Activated CD4-positive, alpha-beta memory T cell treated with anti-CD3 and anti-CD28 coated beads, Interleukin-2, amount 10 ng/mL, durations not matched to agents 7 days and 5 days (primary cell): Measurements from ENCODE around the gene SLC36A3. TPM values are rescaled to one million over a fixed set of nuclear protein-coding genes. Genes with fewer than 3 reads are reported as not detected.

Experiments used
- CTCF ChIA-PET: fragments of 350-600 bp; sonication (Branson Sonifier 250); formaldehyde crosslinking; loops from one replicate; lab custom pipeline; 2021; ENCODE audit warnings: antibody characterized with exemption, inconsistent platforms; lab: Charles Lee
- POLR2A ChIA-PET: fragments of 350-600 bp; sonication (Branson Sonifier 250); formaldehyde crosslinking; loops from one replicate; lab custom pipeline; 2021; ENCODE audit warnings: antibody characterized with exemption; lab: Charles Lee
- DNase-seq: peaks from one replicate; pipeline ENCODE4 v3.0.0-alpha.2; 2020
- H3K27ac Mint-ChIP-seq: one replicate; pipeline ENCODE4 v1.8.0; 2021; ENCODE audit warnings: mild to moderate bottlenecking, mixed read lengths
- H3K27me3 Mint-ChIP-seq: one replicate; pipeline ENCODE4 v1.8.0; 2021; ENCODE audit warnings: mixed read lengths
- H3K36me3 Mint-ChIP-seq: one replicate; pipeline ENCODE4 v1.8.0; 2021; ENCODE audit warnings: low read depth, mixed read lengths
- H3K4me1 Mint-ChIP-seq: one replicate; pipeline ENCODE4 v1.8.0; 2021; ENCODE audit warnings: mixed read lengths
- H3K4me3 Mint-ChIP-seq: one replicate; pipeline ENCODE4 v1.8.0; 2021; ENCODE audit warnings: mild to moderate bottlenecking, mixed read lengths
- H3K9me3 Mint-ChIP-seq: one replicate; pipeline ENCODE4 v1.8.0; 2021; ENCODE audit warnings: mixed read lengths
- total RNA-seq, 2 experiments: library from RNA; stranded (reverse); gene quantifications; one replicate each; pipeline ENCODE4 v1.2.3, GENCODE V29; 2021

The SLC36A3 gene
- total RNA-seq, 2 experiments from 2014 or later: not detected

- Mint-ChIP-seq H3K27ac (peak overlapping the region; percentile 59), H3K9me3 (no peaks in the 10 kb centered on the region), H3K36me3 (peaks cover 4% of the 10 kb centered on the region), H3K4me1 (peaks cover 51% of the 10 kb centered on the region), H3K4me3 (peak overlapping the region; percentile 82), H3K27me3 (no peaks in the 10 kb centered on the region)
- no peak for DNase-seq
- ChIA-PET CTCF (interaction anchor here (0.8 to 4.0 kb wide), 8 partner anchors 11 to 399 kb away, joined by 3 to 21 read pairs (median 8); no protein-coding TSS in a partner anchor), POLR2A (interaction anchor here (0.8 to 4.9 kb wide), 7 partner anchors 10 to 518 kb away, joined by 3 to 99 read pairs (median 5); partner anchors contain the start of genes CCDC69 and G3BP1)
These were observed 50.0 kb downstream of the SLC36A3 start for GRCh38 chr5:151253605-151253950.

- Mint-ChIP-seq H3K9me3 (no peaks in the 10 kb centered on the region), H3K4me3 (peak within 1 kb of the TSS; percentile 82), H3K27ac (peak within 1 kb of the TSS; percentile 92), H3K36me3 (peaks cover 4% of the 10 kb centered on the region), H3K4me1 (peaks cover 51% of the 10 kb centered on the region), H3K27me3 (no peaks in the 10 kb centered on the region)
- DNase-seq: peak; percentile 99
- POLR2A ChIA-PET: interaction anchor here (0.6 to 4.9 kb wide), 12 partner anchors 10 to 804 kb away, joined by 3 to 99 read pairs (median 4); partner anchors contain the start of genes CCDC69, G3BP1 and RBM22
- CTCF ChIA-PET: interaction anchor here (0.7 to 4.0 kb wide), 20 partner anchors 9 to 803 kb away, joined by 3 to 21 read pairs (median 4); partner anchors contain the start of genes ANXA6, CCDC69 and SLC36A1
These were observed 50.6 kb downstream of the SLC36A3 start, which contains the start of gene GM2A for GRCh38 chr5:151252762-151253604. TSS of gene GM2A (plus strand) at chr5:151253185. CDS start at chr5:151253217, 32 bp downstream.

GRCh38 chr5:151251621-151252020 lies 51.9 kb downstream of the SLC36A3 start:
- peak overlapping the region; percentile 92 for H3K27ac Mint-ChIP-seq
- no peak for DNase-seq
- no peaks in the 10 kb centered on the region for H3K9me3 Mint-ChIP-seq
- ChIA-PET POLR2A (interaction anchor here (0.6 to 4.9 kb wide), 10 partner anchors 11 to 802 kb away, joined by 3 to 99 read pairs (median 4); partner anchors contain the start of genes ANXA6, CCDC69, G3BP1 and SLC36A1), CTCF (interaction anchor here (0.9 to 4.0 kb wide), 8 partner anchors 10 to 197 kb away, joined by 3 to 21 read pairs (median 14); partner anchors contain the start of genes ANXA6 and CCDC69)
- H3K4me3 Mint-ChIP-seq: peak overlapping the region; percentile 82
- peaks cover 4% of the 10 kb centered on the region for H3K36me3 Mint-ChIP-seq
- H3K4me1 Mint-ChIP-seq: peaks cover 48% of the 10 kb centered on the region
- H3K27me3 Mint-ChIP-seq: no peaks in the 10 kb centered on the region

- DNase-seq: peak; percentile 81
- H3K27me3 Mint-ChIP-seq: no peaks in the 10 kb centered on the region
- H3K36me3 Mint-ChIP-seq: peaks cover 4% of the 10 kb centered on the region
- peak overlapping the region; percentile 92 for H3K27ac Mint-ChIP-seq
- CTCF ChIA-PET: interaction anchor here (0.9 to 4.0 kb wide), 5 partner anchors 9 to 161 kb away, joined by 3 to 21 read pairs (median 20); no protein-coding TSS in a partner anchor
- no peaks in the 10 kb centered on the region for H3K9me3 Mint-ChIP-seq
- POLR2A ChIA-PET: interaction anchor here (0.8 to 4.9 kb wide), 10 partner anchors 9 to 802 kb away, joined by 3 to 99 read pairs (median 4); partner anchors contain the start of genes ANXA6, CCDC69, G3BP1 and SLC36A1
- H3K4me3 Mint-ChIP-seq: peak overlapping the region; percentile 78
- peaks cover 47% of the 10 kb centered on the region for H3K4me1 Mint-ChIP-seq
These were observed 52.5 kb downstream of the SLC36A3 start for GRCh38 chr5:151251001-151251551.

- Mint-ChIP-seq H3K4me1 (peaks cover 48% of the 10 kb centered on the region), H3K4me3 (peak overlapping the region; percentile 78), H3K36me3 (peaks cover 4% of the 10 kb centered on the region), H3K27ac (peak overlapping the region; percentile 92), H3K27me3 (no peaks in the 10 kb centered on the region), H3K9me3 (no peaks in the 10 kb centered on the region)
- CTCF ChIA-PET: interaction anchor here (0.9 to 4.0 kb wide), 5 partner anchors 9 to 161 kb away, joined by 3 to 21 read pairs (median 3); no protein-coding TSS in a partner anchor
- no peak for DNase-seq
- POLR2A ChIA-PET: interaction anchor here (0.8 to 4.9 kb wide), 8 partner anchors 8 to 521 kb away, joined by 3 to 99 read pairs (median 7); partner anchors contain the start of genes ANXA6, CCDC69, G3BP1 and SLC36A1
These were observed 53.1 kb downstream of the SLC36A3 start for GRCh38 chr5:151250346-151251000.

- CTCF ChIA-PET: interaction anchor here (1.3 kb wide), 1 partner anchor 11 kb away, joined by 4 read pairs; no protein-coding TSS in a partner anchor
These were observed 54.3 kb downstream of the SLC36A3 start for GRCh38 chr5:151249281-151249680.

GRCh38 chr5:151248651-151249050 lies 54.9 kb downstream of the SLC36A3 start:
- POLR2A ChIA-PET: interaction anchor here (1.1 kb wide), 1 partner anchor 25 kb away, joined by 6 read pairs; the partner anchor contains the start of gene CCDC69
- H3K27me3 Mint-ChIP-seq: no peaks in the 10 kb centered on the region
- CTCF ChIA-PET: interaction anchor here (1.3 kb wide), 1 partner anchor 10 kb away, joined by 4 read pairs; no protein-coding TSS in a partner anchor
- H3K9me3 Mint-ChIP-seq: no peaks in the 10 kb centered on the region
- H3K36me3 Mint-ChIP-seq: peaks cover 4% of the 10 kb centered on the region
- peaks cover 45% of the 10 kb centered on the region for H3K4me1 Mint-ChIP-seq
- DNase-seq: no peak
- H3K4me3 Mint-ChIP-seq: no peak overlapping the region
- no peak overlapping the region for H3K27ac Mint-ChIP-seq

More at GRCh38 chr5:151249281-151249680, 54.3 kb downstream of the SLC36A3 start:
- no peak overlapping the region for H3K27ac Mint-ChIP-seq
- no peak for DNase-seq
- POLR2A ChIA-PET: interaction anchor here (1.1 kb wide), 1 partner anchor 25 kb away, joined by 6 read pairs; the partner anchor contains the start of gene CCDC69
- peaks cover 45% of the 10 kb centered on the region for H3K4me1 Mint-ChIP-seq
- no peaks in the 10 kb centered on the region for H3K27me3 Mint-ChIP-seq
- peaks cover 4% of the 10 kb centered on the region for H3K36me3 Mint-ChIP-seq
- no peaks in the 10 kb centered on the region for H3K9me3 Mint-ChIP-seq
- H3K4me3 Mint-ChIP-seq: no peak overlapping the region

- CTCF ChIA-PET: no interaction called here
- H3K4me1 Mint-ChIP-seq: peaks cover 51% of the 10 kb centered on the region
These were observed 57.8 kb downstream of the SLC36A3 start for GRCh38 chr5:151245680-151246219.

GRCh38 chr5:151244206-151244605 lies 59.4 kb downstream of the SLC36A3 start:
- no peaks in the 10 kb centered on the region for H3K9me3 Mint-ChIP-seq
- H3K4me3 Mint-ChIP-seq: no peak overlapping the region
- peak overlapping the region; percentile 11 for H3K27ac Mint-ChIP-seq
- ChIA-PET POLR2A (no interaction called here), CTCF (no interaction called here)
- no peaks in the 10 kb centered on the region for H3K27me3 Mint-ChIP-seq
- DNase-seq: no peak
- no peaks in the 10 kb centered on the region for H3K36me3 Mint-ChIP-seq
- peaks cover 44% of the 10 kb centered on the region for H3K4me1 Mint-ChIP-seq

More at GRCh38 chr5:151245680-151246219, 57.8 kb downstream of the SLC36A3 start:
- Mint-ChIP-seq H3K4me3 (no peak overlapping the region), H3K9me3 (no peaks in the 10 kb centered on the region), H3K27ac (no peak overlapping the region), H3K27me3 (no peaks in the 10 kb centered on the region), H3K36me3 (peaks cover 4% of the 10 kb centered on the region)
- no peak for DNase-seq
- POLR2A ChIA-PET: no interaction called here

GRCh38 chr5:151243564-151243963 lies 60.0 kb downstream of the SLC36A3 start:
- Mint-ChIP-seq H3K27ac (peak overlapping the region; percentile 54), H3K36me3 (no peaks in the 10 kb centered on the region), H3K4me3 (no peak overlapping the region), H3K4me1 (peaks cover 45% of the 10 kb centered on the region), H3K9me3 (no peaks in the 10 kb centered on the region), H3K27me3 (no peaks in the 10 kb centered on the region)
- no peak for DNase-seq
- ChIA-PET POLR2A (interaction anchor here (1.6 kb wide), 1 partner anchor 20 kb away, joined by 5 read pairs; the partner anchor contains the start of gene CCDC69), CTCF (interaction anchor here (1.1 to 4.0 kb wide), 2 partner anchors 8 to 12 kb away, joined by 3 to 21 read pairs; partner anchors contain the start of gene GM2A)

- H3K36me3 Mint-ChIP-seq: no peaks in the 10 kb centered on the region
- ChIA-PET CTCF (interaction anchor here (1.1 to 4.0 kb wide), 3 partner anchors 9 to 19 kb away, joined by 3 to 21 read pairs (median 10); partner anchors contain the start of genes CCDC69 and GM2A), POLR2A (interaction anchor here (1.2 to 1.6 kb wide), 2 partner anchors 19 to 29 kb away, joined by 3 to 5 read pairs; partner anchors contain the start of gene CCDC69)
- DNase-seq: no peak
- peak overlapping the region; percentile 54 for H3K27ac Mint-ChIP-seq
- no peaks in the 10 kb centered on the region for H3K9me3 Mint-ChIP-seq
- H3K27me3 Mint-ChIP-seq: no peaks in the 10 kb centered on the region
- no peak overlapping the region for H3K4me3 Mint-ChIP-seq
- peaks cover 45% of the 10 kb centered on the region for H3K4me1 Mint-ChIP-seq
These were observed 60.4 kb downstream of the SLC36A3 start for GRCh38 chr5:151243127-151243526.
